Peyer's patch (tissue), 4 donors: Measurements from ENCODE around the gene RTBDN. TPM values are rescaled to one million over a fixed set of nuclear protein-coding genes. Genes with fewer than 3 reads are reported as not detected.

Experiments used
- DNase-seq, 3 donors: peaks; one replicate each; pipeline ENCODE4 v3.0.0-alpha.2; 2017 to 2019
- H3K27ac ChIP-seq, 4 donors: fragments of 200-600 bp; sonication (generic); one replicate each; pipeline ENCODE4 v1.5.1; 2016 to 2019
- H3K27me3 ChIP-seq, 2 donors: fragments of 200-600 bp; sonication (generic); one replicate each; pipeline ENCODE4 v1.5.1; 2019
- H3K36me3 ChIP-seq, 3 donors: fragments of 200-600 bp; sonication (generic); one replicate each; pipeline ENCODE4 v1.5.1; 2016 to 2019
- H3K4me1 ChIP-seq, 4 donors: fragments of 200-600 bp; sonication (generic); one replicate each; pipeline ENCODE4 v1.5.1; 2016 to 2019
- H3K4me3 ChIP-seq, 4 donors: fragments of 200-600 bp; sonication (generic); 1 replicate in 3 of 4; 2 replicates in 1 of 4; pipeline ENCODE4 v1.5.1; 2016 to 2019; ENCODE audit warnings: mild to moderate bottlenecking in 1 of 4
- H3K9me3 ChIP-seq, 4 donors: fragments of 200-600 bp; sonication (generic); one replicate each; pipeline ENCODE4 v1.5.1; 2016 to 2019; ENCODE audit warnings: mild to moderate bottlenecking in 1 of 4
- POLR2A ChIP-seq, 2 donors: fragments of 450-650 bp; IDR thresholded peaks; one replicate each; pipeline ENCODE4 v1.5.1; 2017; ENCODE audit warnings: antibody characterized with exemption in 2 of 2, mild to moderate bottlenecking in 2 of 2, moderate library complexity in 2 of 2
- total RNA-seq, 4 donors: library from RNA; depleted of rRNA; stranded (reverse); fragments of >200 nt; gene quantifications; one replicate each; pipeline ENCODE4 v1.1.0, GENCODE V29; 2016
- TF ChIP-seq, protein P1 (sequence below), 6 experiments: fragments of 450-650 bp in 4 of 6; fragments of 200-600 bp in 2 of 6; sonication (generic) in 1 of 6; IDR thresholded peaks; one replicate each; pipeline ENCODE4 v1.5.1; 2017 to 2019; ENCODE audit warnings: antibody characterized with exemption in 6 of 6, mild to moderate bottlenecking in 3 of 6, moderate library complexity in 1 of 6

The RTBDN gene
- not detected for total RNA-seq

DNA sequence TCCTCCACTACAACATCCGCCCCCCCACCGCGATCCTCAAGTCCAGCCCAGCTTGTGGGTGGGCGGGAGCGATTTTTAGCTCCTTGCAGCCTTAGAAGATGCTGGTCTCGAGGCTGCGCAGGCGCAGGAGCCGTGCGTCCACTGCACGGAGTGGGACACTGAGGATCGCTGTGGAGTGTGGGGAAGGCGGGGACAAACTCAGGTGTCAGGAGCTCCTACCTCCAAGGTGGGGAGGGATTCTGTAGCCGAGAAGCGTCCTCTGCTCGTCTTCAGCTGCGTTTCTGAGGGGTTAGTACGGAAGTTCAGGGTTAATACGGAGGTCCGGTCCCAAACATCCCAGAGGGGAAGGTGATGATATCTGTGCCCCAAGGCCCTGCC lies at the start of gene RTBDN:
Gene RTBDN (minus strand): TSS at position 14 of the 378 bp plus-strand sequence. CDS start 4,600 bp downstream, outside the sequence.
- Histone ChIP-seq H3K36me3 (no peaks in the 10 kb centered on the region), H3K27ac (no peak within 1 kb of the TSS), H3K4me3 (peak within 1 kb of the TSS; percentile 18 to 52 (median 47)), H3K27me3 (peaks cover 0 to 57% of the 10 kb centered on the region in 2 donors), H3K9me3 (peaks cover 0 to 3% (median 0%) of the 10 kb centered on the region in 4 donors), H3K4me1 (peaks cover 0 to 32% (median 14%) of the 10 kb centered on the region in 4 donors)
- no peak for TF ChIP-seq POLR2A (IDR thresholded peaks at IDR 0.05)
- TF ChIP-seq, protein P1, sequence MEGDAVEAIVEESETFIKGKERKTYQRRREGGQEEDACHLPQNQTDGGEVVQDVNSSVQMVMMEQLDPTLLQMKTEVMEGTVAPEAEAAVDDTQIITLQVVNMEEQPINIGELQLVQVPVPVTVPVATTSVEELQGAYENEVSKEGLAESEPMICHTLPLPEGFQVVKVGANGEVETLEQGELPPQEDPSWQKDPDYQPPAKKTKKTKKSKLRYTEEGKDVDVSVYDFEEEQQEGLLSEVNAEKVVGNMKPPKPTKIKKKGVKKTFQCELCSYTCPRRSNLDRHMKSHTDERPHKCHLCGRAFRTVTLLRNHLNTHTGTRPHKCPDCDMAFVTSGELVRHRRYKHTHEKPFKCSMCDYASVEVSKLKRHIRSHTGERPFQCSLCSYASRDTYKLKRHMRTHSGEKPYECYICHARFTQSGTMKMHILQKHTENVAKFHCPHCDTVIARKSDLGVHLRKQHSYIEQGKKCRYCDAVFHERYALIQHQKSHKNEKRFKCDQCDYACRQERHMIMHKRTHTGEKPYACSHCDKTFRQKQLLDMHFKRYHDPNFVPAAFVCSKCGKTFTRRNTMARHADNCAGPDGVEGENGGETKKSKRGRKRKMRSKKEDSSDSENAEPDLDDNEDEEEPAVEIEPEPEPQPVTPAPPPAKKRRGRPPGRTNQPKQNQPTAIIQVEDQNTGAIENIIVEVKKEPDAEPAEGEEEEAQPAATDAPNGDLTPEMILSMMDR (IDR thresholded peaks at IDR 0.05), result no peak
- no peak for DNase-seq

DNA sequence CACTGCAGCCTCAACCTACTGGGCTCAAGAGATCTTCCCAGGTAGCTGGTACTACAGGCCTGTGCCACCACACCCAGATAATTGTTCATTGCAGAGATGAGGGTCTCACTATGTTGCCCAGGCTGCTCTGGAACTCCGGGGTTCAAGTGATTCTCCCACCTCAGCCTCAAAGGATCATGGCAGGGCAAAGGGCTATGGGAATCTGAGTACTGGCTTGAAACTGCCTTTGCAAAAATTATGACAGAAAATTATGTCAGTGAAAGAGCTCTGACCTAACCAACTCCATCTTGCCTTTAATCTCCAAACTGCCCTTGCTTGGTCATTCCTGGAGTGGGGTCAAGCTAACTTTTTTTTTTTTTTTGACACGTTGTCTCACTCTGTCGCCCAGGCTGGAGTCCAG lies 48.2 kb upstream of the RTBDN start:
- Histone ChIP-seq H3K27me3 (peaks cover 0 to 10% of the 10 kb centered on the region in 2 donors), H3K27ac (no peak overlapping the region)

DNA sequence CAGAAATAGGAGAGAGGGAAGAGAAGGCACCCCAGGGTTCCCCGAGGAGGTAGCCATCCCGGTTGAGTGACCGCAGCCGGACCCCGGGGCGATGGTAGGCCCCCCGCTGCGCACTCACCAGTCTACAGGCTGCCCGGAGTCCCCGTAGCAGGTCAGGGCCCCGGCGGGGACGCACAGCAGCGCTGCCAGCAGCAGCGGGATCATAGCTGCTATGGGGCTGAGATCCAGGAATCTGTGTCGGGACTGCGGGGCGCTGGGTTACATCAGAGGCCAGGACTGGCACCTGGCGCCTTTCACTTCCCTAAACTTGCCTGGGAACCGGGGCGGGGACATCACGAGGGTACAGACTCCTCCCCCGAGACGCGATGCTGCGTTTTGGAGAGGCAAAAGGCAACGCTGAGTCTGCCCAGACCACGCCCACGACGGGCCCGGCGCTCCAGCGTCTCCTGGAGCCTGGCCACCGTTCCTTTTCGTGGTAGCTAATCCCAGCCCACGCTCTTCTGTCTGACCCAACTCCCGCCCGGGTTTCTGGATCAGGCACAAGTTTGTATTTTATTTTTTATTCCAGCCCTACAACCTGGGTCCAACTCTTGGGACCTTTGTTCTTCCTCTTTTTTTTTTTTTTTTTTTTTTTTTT lies 46.9 kb upstream of the RTBDN start, which contains the start of gene DNASE2:
Gene DNASE2 (minus strand): TSS at position 278 of the 637 bp plus-strand sequence. CDS start 74 bp downstream, at position 204.
- Histone ChIP-seq H3K4me1 (peaks cover 0 to 23% (median 11%) of the 10 kb centered on the region in 4 donors), H3K27ac (peak within 1 kb of the TSS; percentile 80 to 85 (median 84)), H3K9me3 (peaks cover 0 to 8% (median 0%) of the 10 kb centered on the region in 4 donors), H3K36me3 (peaks cover 0 to 17% (median 0%) of the 10 kb centered on the region in 3 donors), H3K27me3 (peaks cover 0 to 10% of the 10 kb centered on the region in 2 donors), H3K4me3 (peak within 1 kb of the TSS; percentile 69 to 76 (median 75))
- TF ChIP-seq, protein P1 (IDR thresholded peaks at IDR 0.05), result peak in 1 of 6 experiments; percentile 15
- peak; percentile 65 to 66 for TF ChIP-seq POLR2A (IDR thresholded peaks at IDR 0.05)
- DNase-seq, result peak; percentile 90 to 98 (median 98)

More for the DNA sequence above, 48.2 kb upstream of the RTBDN start:
- TF ChIP-seq, protein P1 (IDR thresholded peaks at IDR 0.05), result no peak
- TF ChIP-seq POLR2A (IDR thresholded peaks at IDR 0.05), result no peak
- peaks cover 0 to 11% (median 0%) of the 10 kb centered on the region in 3 donors for H3K36me3 ChIP-seq
- no peak for DNase-seq
- H3K9me3 ChIP-seq, result peaks cover 0 to 8% (median 0%) of the 10 kb centered on the region in 4 donors
- peaks cover 0 to 23% (median 11%) of the 10 kb centered on the region in 4 donors for H3K4me1 ChIP-seq
- no peak overlapping the region for H3K4me3 ChIP-seq

DNA sequence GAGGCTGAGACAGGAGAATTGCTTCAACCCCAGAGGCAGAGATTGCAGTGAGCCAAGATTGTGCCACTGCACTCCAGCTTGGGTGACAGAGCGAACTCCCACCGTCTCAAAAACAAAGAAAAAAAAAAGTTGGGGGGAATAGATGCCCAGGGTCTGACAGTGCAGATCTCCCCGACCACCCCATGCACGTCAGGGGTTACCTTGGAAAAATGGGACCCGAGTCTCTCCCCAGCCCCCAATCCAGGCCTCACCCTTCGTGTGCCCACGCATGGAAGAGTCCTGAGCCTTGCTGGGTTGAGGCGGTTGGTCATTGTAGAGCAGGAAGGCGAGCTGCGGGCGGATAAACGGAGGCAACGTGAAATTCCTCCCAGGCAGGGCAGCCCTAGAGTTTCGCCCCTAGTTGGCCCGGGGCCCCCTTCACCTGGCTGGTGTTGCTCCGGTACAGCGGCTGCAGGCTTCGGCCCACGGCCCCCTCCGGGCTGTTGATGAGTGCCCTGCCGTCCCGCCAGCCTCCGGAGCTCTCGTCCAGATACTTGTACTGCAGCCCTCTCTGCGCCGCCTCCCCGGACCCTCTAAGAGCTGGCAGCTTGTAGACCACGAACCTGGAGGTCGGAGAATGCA lies 46.3 kb upstream of the RTBDN start:
- Histone ChIP-seq H3K27me3 (peaks cover 0 to 7% of the 10 kb centered on the region in 2 donors), H3K9me3 (peaks cover 0 to 8% (median 0%) of the 10 kb centered on the region in 4 donors), H3K4me1 (peaks cover 0 to 19% (median 9%) of the 10 kb centered on the region in 4 donors), H3K36me3 (peaks cover 0 to 22% (median 0%) of the 10 kb centered on the region in 3 donors), H3K27ac (peak overlapping the region; percentile 80 to 85 (median 84)), H3K4me3 (peak overlapping the region; percentile 69 to 76 (median 75))
- DNase-seq, result peak in 2 of 3 donors; percentile 35 to 64
- TF ChIP-seq, protein P1 (IDR thresholded peaks at IDR 0.05), result no peak
- no peak for TF ChIP-seq POLR2A (IDR thresholded peaks at IDR 0.05)

DNA sequence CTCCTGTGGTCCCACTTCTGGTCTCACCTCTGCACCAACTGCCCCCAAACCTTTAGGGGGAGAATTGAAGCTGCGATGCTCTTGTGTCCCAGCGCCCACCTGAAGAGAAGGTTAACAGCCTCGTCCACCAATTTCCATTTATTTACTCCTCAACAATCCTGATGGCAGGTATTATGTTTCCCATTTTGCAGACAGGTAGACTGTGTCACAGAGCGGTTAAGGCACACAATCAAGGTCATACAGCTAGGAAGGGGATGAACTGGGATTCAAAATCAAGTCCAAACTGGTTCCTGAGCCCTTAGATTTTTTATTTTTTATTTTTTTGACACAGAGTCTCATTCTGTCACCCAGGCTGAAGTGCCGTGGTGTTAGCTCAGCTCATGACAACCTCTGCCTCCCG lies 40.7 kb upstream of the RTBDN start:
- Histone ChIP-seq H3K36me3 (peaks cover 0 to 32% (median 0%) of the 10 kb centered on the region in 3 donors), H3K4me3 (no peak overlapping the region), H3K27me3 (no peaks in the 10 kb centered on the region), H3K4me1 (peaks cover 0 to under 1% (median 0%) of the 10 kb centered on the region in 4 donors), H3K9me3 (no peaks in the 10 kb centered on the region), H3K27ac (no peak overlapping the region)
- no peak for TF ChIP-seq POLR2A (IDR thresholded peaks at IDR 0.05)
- no peak for DNase-seq
